ENCODE results near the gene RNF150. TPM values are rescaled to one million over a fixed set of nuclear protein-coding genes. Genes with fewer than 3 reads are reported as not detected.
"Not testable (repeated sequence)": the region's sequence is repeated elsewhere in the genome, so short reads cannot be mapped to it uniquely, and the experiment has no call there.

The RNF150 gene
- total RNA-seq, 1 donor from 2014 or later = 28.5 TPM

- FAIRE-seq (no peak), DNase-seq (ENCODE audit: low spot score in 2 of 2) (no peak)
Measured at GRCh38 chr4:141079393-141079930, 53.8 kb downstream of the RNF150 start.

GRCh38 chr4:141078871-141079270 lies 54.4 kb downstream of the RNF150 start:
- no peak for FAIRE-seq
- DNase-seq (ENCODE audit: low spot score in 2 of 2) = no peak

- no peak for DNase-seq (ENCODE audit: low spot score in 2 of 2)
- FAIRE-seq = no peak
Measured at GRCh38 chr4:141077611-141078225, 55.6 kb downstream of the RNF150 start.

- FAIRE-seq = no peak
- DNase-seq (ENCODE audit: low spot score in 2 of 2) = no peak
Measured at GRCh38 chr4:141075553-141075952, 57.7 kb downstream of the RNF150 start.

- FAIRE-seq (no peak), DNase-seq (ENCODE audit: low spot score in 2 of 2) (no peak)
Measured at GRCh38 chr4:141074098-141074878, 59.0 kb downstream of the RNF150 start.

- no peak for DNase-seq (ENCODE audit: low spot score in 2 of 2)
- FAIRE-seq = no peak
Measured at GRCh38 chr4:141066690-141067089, 66.6 kb downstream of the RNF150 start.

GRCh38 chr4:141065872-141066271 lies 67.4 kb downstream of the RNF150 start:
- no peak for FAIRE-seq
- no peak for DNase-seq (ENCODE audit: low spot score in 2 of 2)

- DNase-seq (ENCODE audit: low spot score in 2 of 2) (no peak), FAIRE-seq (no peak)
Measured at GRCh38 chr4:141062651-141063050, 70.6 kb downstream of the RNF150 start.

- no peak for DNase-seq (ENCODE audit: low spot score in 2 of 2)
- no peak for FAIRE-seq
Measured at GRCh38 chr4:141058591-141059512, 74.4 kb downstream of the RNF150 start.

- no peak for FAIRE-seq
- DNase-seq (ENCODE audit: low spot score in 2 of 2) = no peak
Measured at GRCh38 chr4:141057582-141057981, 75.7 kb downstream of the RNF150 start.

GRCh38 chr4:141056473-141056872 lies 76.8 kb downstream of the RNF150 start:
- no peak for DNase-seq (ENCODE audit: low spot score in 2 of 2)
- FAIRE-seq = no peak

GRCh38 chr4:141054446-141054845 lies 78.8 kb downstream of the RNF150 start:
- FAIRE-seq = no peak
- DNase-seq (ENCODE audit: low spot score in 2 of 2) = no peak

GRCh38 chr4:141050999-141051398 lies 82.3 kb downstream of the RNF150 start:
- DNase-seq (ENCODE audit: low spot score in 2 of 2); FAIRE-seq: not testable (repeated sequence)

- DNase-seq (ENCODE audit: low spot score in 2 of 2) (no peak), FAIRE-seq (no peak)
Measured at GRCh38 chr4:141047228-141047884, 85.9 kb downstream of the RNF150 start.

GRCh38 chr4:141046255-141046654 lies 87.0 kb downstream of the RNF150 start:
- no peak for DNase-seq (ENCODE audit: low spot score in 2 of 2)
- FAIRE-seq = no peak

GRCh38 chr4:141045848-141046247 lies 87.4 kb downstream of the RNF150 start:
- DNase-seq (ENCODE audit: low spot score in 2 of 2) = no peak
- FAIRE-seq = no peak

GRCh38 chr4:141041021-141041476 lies 92.2 kb downstream of the RNF150 start:
- DNase-seq (ENCODE audit: low spot score in 2 of 2) = no peak
- FAIRE-seq = no peak

- DNase-seq (ENCODE audit: low spot score in 2 of 2) = no peak
- FAIRE-seq = no peak
Measured at GRCh38 chr4:141039156-141039555, 94.1 kb downstream of the RNF150 start.

GRCh38 chr4:141038428-141038827 lies 94.8 kb downstream of the RNF150 start:
- DNase-seq (ENCODE audit: low spot score in 2 of 2) (no peak), FAIRE-seq (no peak)

- FAIRE-seq (no peak), DNase-seq (ENCODE audit: low spot score in 2 of 2) (no peak)
Measured at GRCh38 chr4:141037446-141037845, 95.8 kb downstream of the RNF150 start.

Measured in frontal cortex (tissue), 4 donors.